ENCODE measurements around the gene TMEM120A.

TMEM120A gene

DNA sequence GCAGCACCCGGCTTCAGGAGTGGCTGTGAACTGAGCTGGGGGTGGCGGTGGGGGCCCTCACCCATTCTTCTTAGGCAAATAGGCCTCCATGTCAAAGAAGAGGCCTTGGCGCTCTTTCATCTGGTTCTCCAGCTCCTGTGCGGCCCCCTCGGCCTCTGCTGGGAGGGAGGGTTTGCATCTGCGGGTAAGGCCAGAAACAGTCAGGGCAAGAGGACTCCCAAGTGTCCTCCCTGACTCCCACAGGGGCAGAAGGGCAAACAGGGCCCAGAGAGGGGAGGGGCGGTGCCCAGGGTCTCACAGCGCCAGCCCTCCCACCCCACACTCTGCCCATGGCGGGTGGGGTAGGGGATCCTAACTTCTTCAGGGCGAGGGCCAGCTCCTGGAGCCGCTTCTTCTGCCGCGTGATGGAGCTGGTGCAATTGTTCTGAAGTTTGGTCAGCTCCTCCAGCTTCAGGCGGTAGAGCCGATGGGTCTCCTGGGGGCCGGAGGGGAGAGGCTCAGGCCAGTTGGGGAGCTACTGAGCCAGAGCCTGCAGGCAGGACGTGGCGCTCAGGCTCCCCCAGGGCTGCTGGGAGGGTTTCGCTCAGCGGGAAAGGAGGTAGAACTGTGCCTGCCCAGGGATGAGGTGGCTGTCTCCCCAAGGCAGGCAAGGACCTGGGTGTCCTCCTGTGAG, 2.2 kb downstream of the TMEM120A start:
- TF ChIP-seq, protein P1, sequence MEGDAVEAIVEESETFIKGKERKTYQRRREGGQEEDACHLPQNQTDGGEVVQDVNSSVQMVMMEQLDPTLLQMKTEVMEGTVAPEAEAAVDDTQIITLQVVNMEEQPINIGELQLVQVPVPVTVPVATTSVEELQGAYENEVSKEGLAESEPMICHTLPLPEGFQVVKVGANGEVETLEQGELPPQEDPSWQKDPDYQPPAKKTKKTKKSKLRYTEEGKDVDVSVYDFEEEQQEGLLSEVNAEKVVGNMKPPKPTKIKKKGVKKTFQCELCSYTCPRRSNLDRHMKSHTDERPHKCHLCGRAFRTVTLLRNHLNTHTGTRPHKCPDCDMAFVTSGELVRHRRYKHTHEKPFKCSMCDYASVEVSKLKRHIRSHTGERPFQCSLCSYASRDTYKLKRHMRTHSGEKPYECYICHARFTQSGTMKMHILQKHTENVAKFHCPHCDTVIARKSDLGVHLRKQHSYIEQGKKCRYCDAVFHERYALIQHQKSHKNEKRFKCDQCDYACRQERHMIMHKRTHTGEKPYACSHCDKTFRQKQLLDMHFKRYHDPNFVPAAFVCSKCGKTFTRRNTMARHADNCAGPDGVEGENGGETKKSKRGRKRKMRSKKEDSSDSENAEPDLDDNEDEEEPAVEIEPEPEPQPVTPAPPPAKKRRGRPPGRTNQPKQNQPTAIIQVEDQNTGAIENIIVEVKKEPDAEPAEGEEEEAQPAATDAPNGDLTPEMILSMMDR (IDR thresholded peaks at IDR 0.05; ENCODE audit: unreplicated experiment in 3 of 3): no peak
- peak overlapping the region in 1 of 3 experiments; percentile 84 for H3K4me3 Mint-ChIP-seq
- H3K36me3 Mint-ChIP-seq (ENCODE audit: low read depth): peaks cover 20% of the 10 kb centered on the region
- peak overlapping the region in 1 of 3 experiments; percentile 25 for H3K27ac Mint-ChIP-seq
- H3K9me3 Mint-ChIP-seq: no peaks in the 10 kb centered on the region
- no peaks in the 10 kb centered on the region for H3K27me3 Mint-ChIP-seq (ENCODE audit: low read depth)
- peaks cover 19% of the 10 kb centered on the region for H3K4me1 Mint-ChIP-seq

DNA sequence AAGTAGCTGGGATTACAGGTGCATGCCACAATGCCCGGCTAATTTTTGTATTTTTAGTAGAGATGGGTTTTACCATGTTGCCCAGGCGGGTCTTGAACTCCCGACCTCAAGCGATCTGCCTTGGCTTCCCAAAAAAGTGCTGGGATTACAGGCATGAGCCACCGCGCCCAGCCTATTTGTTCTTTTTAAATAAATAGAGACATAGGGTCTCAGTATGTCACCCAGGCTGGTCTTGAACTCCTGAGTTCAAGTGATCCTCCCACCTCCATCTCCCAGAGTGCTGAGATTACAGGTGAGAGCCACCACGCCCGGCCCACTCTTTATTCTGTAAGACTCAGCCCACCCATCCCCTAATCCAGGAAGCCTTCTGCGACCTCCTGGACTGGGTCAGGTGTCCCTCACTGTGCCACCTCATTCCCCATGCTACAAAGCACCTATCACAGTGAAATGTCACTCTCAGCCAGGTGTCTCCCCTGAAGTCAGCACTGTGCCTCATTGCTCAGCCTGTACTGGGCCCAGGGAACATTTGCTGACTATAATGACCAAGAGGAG, 2.8 kb downstream of the TMEM120A start:
- H3K27ac Mint-ChIP-seq: peak overlapping the region in 1 of 3 experiments; percentile 25
- no peak overlapping the region for H3K4me3 Mint-ChIP-seq
- TF ChIP-seq, protein P1 (IDR thresholded peaks at IDR 0.05; ENCODE audit: unreplicated experiment in 3 of 3): no peak
- no peaks in the 10 kb centered on the region for H3K9me3 Mint-ChIP-seq
- peaks cover 19% of the 10 kb centered on the region for H3K4me1 Mint-ChIP-seq
- peaks cover 20% of the 10 kb centered on the region for H3K36me3 Mint-ChIP-seq (ENCODE audit: low read depth)
- H3K27me3 Mint-ChIP-seq (ENCODE audit: low read depth): no peaks in the 10 kb centered on the region

DNA sequence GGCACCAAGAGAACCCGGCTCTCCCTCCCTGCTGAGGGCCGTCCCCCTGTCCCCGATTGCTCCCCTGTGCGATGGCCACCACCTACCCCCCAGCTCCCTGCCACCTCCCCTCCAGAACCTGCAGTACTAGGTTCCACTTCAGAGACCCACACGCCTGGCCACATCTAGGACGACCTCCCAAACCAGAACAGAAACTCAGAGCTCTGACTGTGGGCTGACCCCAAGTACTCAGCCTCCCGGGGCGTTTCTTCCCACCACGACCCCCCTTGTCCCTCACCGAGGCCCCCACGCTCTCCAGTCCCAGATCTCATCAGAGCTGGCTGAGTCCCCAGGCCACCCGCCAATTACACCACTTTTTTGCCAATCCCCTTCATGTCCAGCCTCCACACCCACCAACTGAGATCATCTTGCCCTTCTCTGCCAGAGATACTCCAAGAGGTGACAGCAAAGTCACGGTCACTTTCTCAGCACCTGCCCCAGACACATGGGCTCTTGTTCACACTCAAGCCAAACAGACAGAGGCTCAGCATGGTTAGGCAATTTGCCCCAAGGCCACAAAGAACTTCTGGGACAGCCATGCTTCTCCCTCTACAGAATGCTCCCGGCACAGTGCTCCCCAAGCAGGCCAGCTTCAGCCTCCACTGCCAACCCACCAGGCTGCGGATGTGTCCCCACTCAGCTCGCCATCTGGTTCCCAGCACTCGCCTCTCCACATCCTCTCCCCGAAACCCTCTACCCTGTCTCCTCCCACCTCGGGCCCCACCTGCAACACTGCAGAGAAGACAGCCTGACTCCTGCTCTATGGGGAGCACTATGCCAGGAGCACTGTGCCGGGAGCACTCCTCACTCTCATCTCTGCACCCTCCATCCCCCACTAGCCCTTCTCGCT, 4.7 kb downstream of the TMEM120A start:
- peaks cover 10% of the 10 kb centered on the region for H3K36me3 Mint-ChIP-seq (ENCODE audit: low read depth)
- no peaks in the 10 kb centered on the region for H3K27me3 Mint-ChIP-seq (ENCODE audit: low read depth)
- TF ChIP-seq, protein P1 (IDR thresholded peaks at IDR 0.05; ENCODE audit: unreplicated experiment in 3 of 3): no peak
- H3K4me1 Mint-ChIP-seq: peaks cover 19% of the 10 kb centered on the region
- peak overlapping the region; percentile 8 to 62 (median 13) for H3K4me3 Mint-ChIP-seq
- no peaks in the 10 kb centered on the region for H3K9me3 Mint-ChIP-seq
- peak overlapping the region in 1 of 3 experiments; percentile 69 for H3K27ac Mint-ChIP-seq

DNA sequence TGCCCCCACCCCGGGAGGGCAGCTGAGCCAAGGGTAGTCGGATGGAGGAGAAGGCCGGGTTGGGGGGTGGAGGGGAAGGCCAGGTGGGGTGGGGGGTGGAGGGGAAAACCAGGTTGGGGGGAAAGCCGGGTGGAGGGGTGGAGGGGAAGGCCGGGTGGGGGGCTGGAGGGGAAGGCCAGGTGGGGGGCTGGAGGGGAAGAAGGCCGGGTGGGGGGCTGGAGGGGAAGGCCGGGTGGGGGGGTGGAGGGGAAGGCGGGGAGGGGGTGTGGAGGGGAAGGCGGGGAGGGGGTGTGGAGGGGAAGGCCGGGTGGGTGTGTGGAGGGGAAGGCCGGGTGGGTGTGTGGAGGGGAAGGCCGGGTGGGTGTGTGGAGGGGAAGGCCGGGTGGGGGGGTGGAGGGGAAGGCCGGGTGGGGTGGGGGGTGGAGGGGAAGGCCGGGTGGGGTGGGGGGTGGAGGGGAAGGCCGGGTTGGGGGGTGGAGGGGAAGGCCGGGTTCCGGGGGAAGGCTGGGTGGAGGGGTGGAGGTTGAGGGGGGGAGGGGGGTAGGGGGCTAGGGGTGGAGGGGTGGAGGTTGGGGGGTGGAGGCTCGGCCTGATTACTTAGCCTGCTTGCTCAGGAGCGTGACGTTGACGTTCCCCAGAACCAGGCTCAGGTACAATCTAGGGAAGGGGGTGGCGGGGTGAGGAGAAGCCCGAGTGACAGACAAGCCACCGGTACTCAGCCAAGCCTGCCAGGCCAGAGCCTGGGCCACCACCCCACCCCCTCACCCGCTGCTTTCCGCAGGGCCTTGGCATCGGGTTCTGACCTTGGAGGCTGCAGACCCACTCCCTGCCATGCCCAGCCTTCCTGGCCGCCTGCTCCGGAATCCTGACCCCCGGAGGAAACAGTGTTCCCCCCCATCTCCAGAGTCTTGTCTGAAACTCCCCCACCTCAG, 5.6 kb downstream of the TMEM120A start:
- H3K27me3 Mint-ChIP-seq (ENCODE audit: low read depth): no peaks in the 10 kb centered on the region
- H3K27ac Mint-ChIP-seq: peak overlapping the region in 1 of 3 experiments; percentile 69
- H3K4me1 Mint-ChIP-seq: peaks cover 19% of the 10 kb centered on the region
- H3K4me3 Mint-ChIP-seq: no peak overlapping the region
- H3K36me3 Mint-ChIP-seq (ENCODE audit: low read depth): peaks cover 10% of the 10 kb centered on the region
- TF ChIP-seq, protein P1 (IDR thresholded peaks at IDR 0.05; ENCODE audit: unreplicated experiment in 3 of 3): no peak
- no peaks in the 10 kb centered on the region for H3K9me3 Mint-ChIP-seq

DNA sequence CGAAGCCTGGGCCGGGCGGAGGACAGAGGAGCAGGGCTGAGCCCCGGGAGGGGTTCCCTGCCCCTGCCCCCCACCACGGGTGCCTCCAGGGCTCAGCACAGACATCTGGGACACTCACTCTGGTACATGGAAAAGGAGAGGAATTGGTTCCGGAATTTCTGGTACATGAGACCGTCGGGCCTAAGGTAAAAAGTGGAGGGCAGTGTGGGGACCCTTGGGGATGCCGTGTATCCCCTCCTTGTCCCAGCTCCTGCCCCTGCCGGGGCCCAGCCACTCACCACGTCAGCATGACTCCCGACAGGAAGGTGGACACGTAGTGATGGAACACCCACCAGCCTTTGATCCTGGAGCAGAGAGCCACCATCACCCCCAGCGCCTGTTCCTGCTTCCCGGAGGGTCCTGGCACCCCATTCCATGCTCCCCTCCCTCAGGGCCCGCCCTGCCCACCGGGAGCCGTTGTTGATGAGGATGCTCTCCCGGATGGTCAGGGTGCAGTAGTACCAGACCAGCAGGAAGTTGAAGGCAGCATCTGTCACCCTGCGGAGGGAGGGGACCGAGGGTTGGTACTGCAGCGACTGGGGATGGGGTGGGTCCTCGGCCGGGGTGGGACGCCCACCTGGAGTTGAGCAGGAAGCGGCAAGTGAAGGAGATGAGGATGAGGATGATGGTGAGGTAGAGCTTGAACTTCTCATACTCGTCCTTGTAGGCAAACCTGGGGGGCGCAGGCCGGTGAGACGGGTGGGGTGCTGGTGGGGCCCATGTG, 6.4 kb downstream of the TMEM120A start:
- Mint-ChIP-seq H3K27me3 (ENCODE audit: low read depth) (no peaks in the 10 kb centered on the region), H3K27ac (no peak overlapping the region), H3K4me3 (no peak overlapping the region), H3K36me3 (ENCODE audit: low read depth) (peaks cover 10% of the 10 kb centered on the region), H3K9me3 (no peaks in the 10 kb centered on the region), H3K4me1 (peaks cover 19% of the 10 kb centered on the region)
- TF ChIP-seq, protein P1 (IDR thresholded peaks at IDR 0.05; ENCODE audit: unreplicated experiment in 3 of 3): no peak

Measured in nephron (organoid).